ENCODE data around the gene SLCO1C1. TPM values are rescaled to one million over a fixed set of nuclear protein-coding genes. Genes with fewer than 3 reads are reported as not detected.
A peak's percentile ranks its signal among the peaks of the same experiment; 100 is the strongest.

SLCO1C1 gene
- total RNA-seq, 1 experiment from 2014 or later: not detected

GRCh38 chr12:20792971-20793370, 97.8 kb downstream of the SLCO1C1 start:
- DNase-seq (ENCODE audit: low spot score): no peak

GRCh38 chr12:20798554-20798953, 103.4 kb downstream of the SLCO1C1 start:
- peak; percentile 1 for DNase-seq (ENCODE audit: low spot score)

GRCh38 chr12:20800160-20800559, 105.0 kb downstream of the SLCO1C1 start:
- DNase-seq (ENCODE audit: low spot score): no peak

- DNase-seq (ENCODE audit: low spot score): no peak
Measured at GRCh38 chr12:20801035-20801434, 105.9 kb downstream of the SLCO1C1 start.

Other genes with a start within 250 kb of the SLCO1C1 start
- gene SLCO1B3, start 115.4 kb downstream of the SLCO1C1 start, total RNA-seq (2014; rRNA removed; shearing (Covaris generic)): 24.7 and 31.3 TPM in 2 replicates